Right lobe of liver (tissue), 4 donors: ENCODE data around the gene CDT1.

Experiments used
- CTCF ChIP-seq, 4 donors: fragments of 200-600 bp in 3 of 4; fragments of 450-650 bp in 1 of 4; IDR thresholded peaks; one replicate each; pipeline versions ENCODE4 v1.5.1 to v1.8.0; 2016 to 2022; ENCODE audit warnings: antibody characterized with exemption in 4 of 4, mild to moderate bottlenecking in 2 of 4
- POLR2A ChIP-seq: fragments of 450-650 bp; IDR thresholded peaks from one replicate; pipeline ENCODE4 v1.6.1; 2017; ENCODE audit warnings: antibody characterized with exemption, mild to moderate bottlenecking
- donor health status: DM: no; HTN: no; CAD: no.
- donor health status: DM: no; HTN: no; CAD: no.
- donor health status: DM: no; HTN: yes; CAD: no.

- no peak for TF ChIP-seq POLR2A
- no peak for TF ChIP-seq CTCF (IDR thresholded peaks at IDR 0.05)
Observed at GRCh38 chr16:88818575-88818874, 14.9 kb downstream of the CDT1 start.
